Transverse colon (tissue), 4 donors: ENCODE results near the gene FRMD6.

Experiments used
- CTCF ChIP-seq, 5 experiments: fragments of 200-600 bp in 3 of 5; fragments of 450-650 bp in 2 of 5; sonication (generic) in 3 of 5; IDR thresholded peaks; 1 replicate in 2 of 5; 2 replicates in 3 of 5; pipeline ENCODE4 v1.5.1; 2016 to 2017; ENCODE audit warnings: antibody characterized with exemption in 5 of 5, inconsistent platforms in 3 of 5, mild to moderate bottlenecking in 2 of 5, moderate library complexity in 1 of 5
- POLR2A ChIP-seq: fragments of 450-650 bp; IDR thresholded peaks from one replicate; pipeline ENCODE4 v1.6.1; 2016; ENCODE audit warnings: antibody characterized with exemption, mild to moderate bottlenecking, moderate library complexity
- POLR2AphosphoS5 ChIP-seq, 3 donors: sonication (generic); formaldehyde crosslinking; IDR thresholded peaks; one replicate each; pipeline ENCODE4 v1.6.1; 2016; ENCODE audit warnings: antibody characterized with exemption in 3 of 3

- no peak for TF ChIP-seq CTCF (IDR thresholded peaks at IDR 0.05)
- no peak for TF ChIP-seq POLR2A
- no peak for TF ChIP-seq POLR2AphosphoS5 (IDR thresholded peaks at IDR 0.05)
Observed at GRCh38 chr14:51677738-51678137, 26.0 kb downstream of the FRMD6 start.
